Stimulated activated CD8-positive, alpha-beta memory T cell treated with anti-CD3 and anti-CD28 coated beads, Interleukin-4, amount 100 ng/mL, for 24 hours (primary cell): ENCODE measurements around the gene ANKZF1.
"Not testable (repeated sequence)": the region's sequence is repeated elsewhere in the genome, so short reads cannot be mapped to it uniquely, and the experiment has no call there.

Source experiments
- DNase-seq: peaks from one replicate; pipeline ENCODE4 v3.0.0-alpha.2; 2020; ENCODE audit warnings: low read depth

ANKZF1 gene

DNA sequence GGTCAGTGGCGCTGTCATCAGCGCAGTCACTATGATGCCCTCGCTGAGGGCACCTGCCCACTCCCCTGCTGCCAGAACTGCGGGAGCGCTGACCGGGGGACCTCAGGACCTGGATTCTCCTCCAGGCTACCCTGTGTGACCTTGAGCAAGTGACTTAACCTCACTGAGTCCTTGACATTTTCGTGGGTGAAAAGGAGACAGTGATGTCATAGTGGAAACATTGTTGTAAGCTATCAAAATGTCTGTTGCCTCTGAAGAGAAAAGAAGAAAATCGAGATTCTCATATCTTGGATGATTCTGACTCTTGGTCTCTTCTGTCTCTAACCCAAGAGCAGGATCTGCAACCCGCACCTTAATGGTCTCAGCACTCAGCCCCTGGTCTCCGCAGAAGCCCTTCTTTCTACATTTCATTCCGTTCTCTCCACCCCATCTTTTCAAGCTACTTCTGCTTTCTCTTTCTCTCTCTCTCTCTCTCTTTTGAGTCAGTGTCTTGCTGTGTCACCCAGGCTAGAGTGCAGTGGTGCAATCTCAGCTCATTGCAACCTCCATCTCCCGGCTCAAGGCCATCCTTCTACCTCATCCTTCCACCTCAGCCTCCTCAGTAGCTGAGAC, 25.1 kb downstream of the ANKZF1 start:
- DNase-seq = no peak

DNA sequence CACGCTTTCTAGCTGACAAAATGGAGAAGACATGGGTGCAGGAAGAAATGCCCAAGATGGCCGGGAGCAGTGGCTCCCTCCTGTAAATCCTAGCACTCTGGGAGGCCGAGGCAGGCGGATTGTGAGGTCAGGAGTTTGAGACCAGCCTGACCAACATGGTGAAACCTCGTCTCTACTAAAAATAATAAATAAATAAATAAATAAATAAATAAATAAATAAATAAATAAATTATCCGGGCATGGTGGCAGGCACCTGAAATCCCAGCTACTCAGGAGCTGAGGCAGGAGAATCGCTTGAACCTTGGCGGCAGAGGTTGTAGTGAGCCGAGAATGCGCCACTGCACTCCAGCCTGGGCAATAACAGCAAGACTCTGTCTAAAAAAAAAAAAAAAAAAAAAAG, 29.3 kb downstream of the ANKZF1 start:
- not testable (repeated sequence) for DNase-seq

GRCh38 chr2:219261024-219261855, 31.6 kb downstream of the ANKZF1 start:
- DNase-seq = no peak

DNA sequence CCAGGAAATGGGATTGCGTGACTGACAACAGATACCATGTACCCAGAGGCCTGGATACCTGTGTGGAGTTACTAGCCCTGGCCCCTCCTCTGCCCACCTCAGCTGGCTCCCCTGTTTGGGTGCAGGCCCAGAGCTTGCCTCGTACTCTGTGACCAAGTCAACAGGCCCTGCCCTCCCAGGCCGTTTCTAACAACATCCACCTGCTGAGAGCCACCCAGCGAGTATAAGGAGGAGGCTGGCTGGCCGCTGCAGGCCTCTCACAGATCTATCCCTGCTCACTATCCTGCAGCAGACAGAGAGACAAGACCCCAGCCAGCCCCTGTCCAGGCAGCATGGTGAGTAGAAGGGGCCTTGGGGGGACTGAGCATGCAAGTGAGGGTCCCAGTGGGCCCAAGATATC, 36.6 kb downstream of the ANKZF1 start:
- DNase-seq = no peak

GRCh38 chr2:219266886-219267285, 37.3 kb downstream of the ANKZF1 start:
- DNase-seq = no peak

DNA sequence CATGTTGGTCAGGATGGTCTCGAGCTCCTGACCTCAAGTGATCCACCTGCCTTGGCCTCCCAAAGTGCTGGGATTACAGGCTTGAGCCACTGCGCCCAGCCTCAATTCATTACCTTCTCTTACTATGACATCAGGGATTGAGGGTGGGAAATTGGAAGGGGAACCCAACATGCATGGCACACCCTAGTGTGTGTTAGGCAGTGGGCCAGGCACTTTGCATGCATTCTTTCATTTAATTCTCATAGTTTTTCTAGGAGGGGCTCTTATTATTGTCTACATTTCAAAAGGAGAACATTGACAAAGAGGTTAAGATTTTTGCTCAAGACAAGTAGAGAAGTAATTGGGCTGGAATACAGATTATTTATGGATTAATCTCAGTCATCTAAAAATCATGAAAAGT, 38.7 kb downstream of the ANKZF1 start:
- no peak for DNase-seq

GRCh38 chr2:219269362-219270054, 39.9 kb downstream of the ANKZF1 start:
- DNase-seq = no peak

- no peak for DNase-seq
Observed at GRCh38 chr2:219270055-219270372, 40.4 kb downstream of the ANKZF1 start.

DNA sequence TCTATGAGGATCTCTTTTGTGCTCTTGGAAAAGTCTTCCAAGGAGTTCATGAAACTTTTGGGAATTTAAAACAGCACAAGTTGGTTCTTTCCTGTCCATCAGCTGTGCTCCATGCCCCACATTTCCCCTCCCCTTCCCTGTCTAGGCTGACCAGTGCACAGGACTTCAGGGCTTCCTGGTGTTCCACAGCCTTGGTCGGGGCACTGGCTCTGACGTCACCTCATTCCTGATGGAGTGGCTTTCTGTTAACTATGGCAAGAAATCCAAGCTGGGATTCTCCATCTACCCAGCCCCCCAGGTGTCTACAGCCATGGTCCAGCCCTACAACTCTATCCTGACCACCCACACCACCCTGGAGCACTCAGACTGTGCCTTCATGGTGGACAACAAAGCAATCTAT, 41.4 kb downstream of the ANKZF1 start:
- DNase-seq = no peak

- no peak for DNase-seq
Observed at GRCh38 chr2:219272356-219272755, 42.8 kb downstream of the ANKZF1 start.

GRCh38 chr2:219272995-219273394, 43.4 kb downstream of the ANKZF1 start:
- no peak for DNase-seq

GRCh38 chr2:219273937-219274336, 44.3 kb downstream of the ANKZF1 start:
- no peak for DNase-seq

DNA sequence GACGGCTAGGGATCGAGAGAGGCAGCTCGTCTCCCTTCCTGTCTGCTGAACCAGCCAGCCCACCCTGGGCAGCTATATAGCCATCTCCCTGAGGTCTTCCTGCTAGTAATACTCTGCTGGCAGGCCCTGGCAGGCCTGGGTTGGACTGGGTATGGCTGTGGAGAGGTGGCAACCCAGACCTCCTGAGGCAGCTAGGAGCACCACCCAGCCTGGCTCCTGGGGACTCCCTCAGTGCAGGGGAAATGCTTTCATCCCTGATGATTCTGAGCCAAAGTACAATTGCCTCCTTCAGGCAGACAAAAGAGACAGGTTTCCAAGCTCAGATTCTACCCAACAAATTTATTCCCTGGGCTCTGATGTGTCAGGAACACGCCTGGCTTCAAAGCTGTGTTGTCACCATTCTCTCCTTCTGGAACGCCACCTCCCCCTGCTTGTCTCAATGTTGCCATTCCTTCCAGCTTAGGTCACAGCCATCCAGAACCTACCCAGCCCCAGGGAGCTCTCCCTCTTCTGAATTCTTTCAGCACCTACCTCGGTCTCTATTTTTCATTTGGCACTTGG, 44.8 kb downstream of the ANKZF1 start:
- no peak for DNase-seq

- peak; percentile 56 for DNase-seq
Observed at GRCh38 chr2:219277703-219278654, 48.4 kb downstream of the ANKZF1 start.

DNA sequence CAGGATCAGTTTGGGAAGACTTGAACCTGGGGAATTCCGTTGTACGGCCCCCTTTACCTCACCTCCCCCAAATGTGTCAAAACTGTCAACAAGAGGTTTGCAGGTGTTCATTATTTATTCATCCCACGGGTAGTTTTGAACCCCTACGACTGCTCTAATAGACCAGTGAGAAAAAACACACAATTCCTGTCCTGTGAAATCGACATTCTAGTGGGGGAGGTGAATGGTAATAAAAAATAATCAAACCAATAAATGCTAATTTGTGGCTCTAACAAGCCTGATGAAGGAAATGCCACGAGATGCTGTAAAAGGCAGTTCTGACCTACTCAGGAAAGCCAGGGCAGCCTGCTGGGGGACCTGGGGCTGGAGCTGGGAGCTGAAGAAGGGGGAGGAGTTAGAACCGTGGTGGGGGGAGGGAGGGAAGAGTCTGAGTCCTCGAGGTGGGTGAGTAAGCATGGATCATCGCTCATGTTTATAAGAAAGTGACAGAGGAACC, 49.1 kb downstream of the ANKZF1 start:
- DNase-seq = no peak

GRCh38 chr2:219279151-219279915, 49.7 kb downstream of the ANKZF1 start, which contains the start of gene DNAJB2:
Gene DNAJB2, plus strand, starts transcription at chr2:219279366. Its CDS starts 468 bp downstream, at chr2:219279834.
- DNase-seq = peak; percentile 99

GRCh38 chr2:219279916-219280516, 50.4 kb downstream of the ANKZF1 start:
- DNase-seq = no peak

GRCh38 chr2:219280651-219281050, 51.0 kb downstream of the ANKZF1 start:
- no peak for DNase-seq

- DNase-seq = no peak
Observed at GRCh38 chr2:219281588-219281987, 52.0 kb downstream of the ANKZF1 start.

DNA sequence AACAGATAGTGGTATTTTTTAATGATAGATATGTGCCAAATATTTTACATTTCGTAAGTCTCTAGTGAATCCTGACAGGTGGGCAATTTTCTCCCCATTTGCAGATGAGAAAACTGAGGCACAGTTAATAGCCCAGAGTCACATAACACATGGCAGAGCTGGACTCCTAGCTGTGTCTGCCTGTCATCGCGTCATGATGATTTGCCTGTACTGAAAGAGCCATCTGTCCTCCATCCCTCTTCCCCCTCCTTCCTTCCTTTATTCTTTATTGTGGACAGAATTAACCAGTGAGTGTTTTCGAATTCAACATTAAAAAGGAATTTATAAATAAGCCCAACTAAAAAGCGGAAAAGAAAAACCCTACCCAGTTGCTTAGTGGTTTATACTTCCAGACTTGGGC, 52.8 kb downstream of the ANKZF1 start:
- DNase-seq = no peak
